ENCODE data around the gene SLC2A13. TPM values are rescaled to one million over a fixed set of nuclear protein-coding genes. Genes with fewer than 3 reads are reported as not detected.

SLC2A13 gene
- total RNA-seq, 1 experiment from 2014 or later: 7.0 TPM

- H3K23ac ChIP-seq (ENCODE audit: insufficient read length, low read depth, low read length): no peak overlapping the region
- H4K91ac ChIP-seq (ENCODE audit: insufficient read length, low read depth, low read length): no peak overlapping the region
- no peak for DNase-seq
- no peak overlapping the region for H2AK5ac ChIP-seq (ENCODE audit: insufficient read length, low read length)
- no peaks in the 10 kb centered on the region for H3K79me2 ChIP-seq (ENCODE audit: insufficient read depth, low read length)
- no peak overlapping the region for H3K27ac ChIP-seq (ENCODE audit: insufficient read length, low read depth, low read length)
- H2BK5ac ChIP-seq (ENCODE audit: insufficient read length, low read length): no peak overlapping the region
- H2BK120ac ChIP-seq (ENCODE audit: low read depth, low read length, poor library complexity, severe bottlenecking): no peak overlapping the region
- no peak overlapping the region for H3K4ac ChIP-seq (ENCODE audit: low read depth, low read length)
- H3K9me3 ChIP-seq (ENCODE audit: control insufficient read depth, low read depth, low read length): no peaks in the 10 kb centered on the region
- H3K56ac ChIP-seq (ENCODE audit: insufficient read length, low read depth, low read length): no peak overlapping the region
- H3K23me2 ChIP-seq (ENCODE audit: insufficient read length, low read depth, low read length, poor library complexity, severe bottlenecking): no peaks in the 10 kb centered on the region
- Mint-ChIP-seq H3K27ac (no peak overlapping the region), H3K9me3 (no peaks in the 10 kb centered on the region), H3K4me1 (peaks cover 11% of the 10 kb centered on the region in 2 experiments), H3K4me3 (no peak overlapping the region), H3K36me3 (ENCODE audit: insufficient read depth in 1 of 3, low read depth in 3 of 3) (no peaks in the 10 kb centered on the region), H3K27me3 (ENCODE audit: low read depth) (no peaks in the 10 kb centered on the region)
- no peaks in the 10 kb centered on the region for H4K20me1 ChIP-seq (ENCODE audit: control insufficient read depth, insufficient read depth, insufficient read length)
- H3K4me1 ChIP-seq (ENCODE audit: insufficient read depth, low read length): no peaks in the 10 kb centered on the region; the same call in 1 of the 2 replicates
- H2BK20ac ChIP-seq (ENCODE audit: low read depth, low read length, poor library complexity, severe bottlenecking): no peak overlapping the region
- no peak overlapping the region for H3K4me2 ChIP-seq (ENCODE audit: insufficient read depth, insufficient read length, low read length)
- H2AFZ ChIP-seq (ENCODE audit: low read length): no peak overlapping the region
- H3K14ac ChIP-seq (ENCODE audit: insufficient read depth, low read length): no peak overlapping the region
- H2BK12ac ChIP-seq (ENCODE audit: insufficient read length, low read depth, low read length): no peak overlapping the region
- no peak overlapping the region for H3K9ac ChIP-seq (ENCODE audit: extremely low read depth, insufficient read length, low read length)
- no peak for TF ChIP-seq CTCF (conservative IDR thresholded peaks at IDR 0.05)
- no peak overlapping the region for H3K18ac ChIP-seq (ENCODE audit: insufficient read length, low read depth, low read length)
- no peaks in the 10 kb centered on the region for H3K27me3 ChIP-seq (ENCODE audit: insufficient read depth, low read length)
- H3T11ph ChIP-seq (ENCODE audit: low read length): no peak overlapping the region
- no peaks in the 10 kb centered on the region for H3K79me1 ChIP-seq (ENCODE audit: insufficient read depth, low read depth, low read length, poor library complexity, severe bottlenecking)
- H4K8ac ChIP-seq (replicated peaks; ENCODE audit: insufficient read length, low read depth, low read length): no peak overlapping the region
- no CpG with 5 or more reads among the region's 3 CpGs for WGBS (ENCODE audit: extremely low coverage, insufficient read length, low lambda C conversion rate)
- H2BK15ac ChIP-seq (ENCODE audit: low read depth, low read length): no peak overlapping the region
- H4K5ac ChIP-seq (ENCODE audit: insufficient read length, low read depth, low read length): no peak overlapping the region
Measured at GRCh38 chr12:40038619-40039018, 67.3 kb downstream of the SLC2A13 start.
